GDM1 (cell line): ENCODE data around the gene DDX20.

Experiments
- DNase-seq: peaks from one replicate; lab custom pipeline; 2025; lab: John Stamatoyannopoulos, UW

Gene DDX20

GRCh38 chr1:111750856-111751255 lies 4.8 kb upstream of the DDX20 start:
- DNase-seq, result no peak

- DNase-seq, result no peak
Measured at GRCh38 chr1:111751906-111752575, 3.7 kb upstream of the DDX20 start.

- peak; percentile 43 for DNase-seq
Measured at GRCh38 chr1:111754984-111755330, 744 bp upstream of the DDX20 start.

- DNase-seq, result no peak
Measured at GRCh38 chr1:111756124-111756513, 418 bp downstream of the DDX20 start.

GRCh38 chr1:111758373-111758772 lies 2.7 kb downstream of the DDX20 start:
- DNase-seq, result no peak

- DNase-seq, result no peak
Measured at GRCh38 chr1:111761717-111762116, 6.0 kb downstream of the DDX20 start.

- DNase-seq, result no peak
Measured at GRCh38 chr1:111762332-111762731, 6.6 kb downstream of the DDX20 start.

- no peak for DNase-seq
Measured at GRCh38 chr1:111768023-111768422, 12.3 kb downstream of the DDX20 start.

- no peak for DNase-seq
Measured at GRCh38 chr1:111768625-111769024, 12.9 kb downstream of the DDX20 start.

- peak; percentile 16 for DNase-seq
Measured at GRCh38 chr1:111769517-111770146, 13.9 kb downstream of the DDX20 start.

GRCh38 chr1:111770916-111771315 lies 15.2 kb downstream of the DDX20 start:
- no peak for DNase-seq

GRCh38 chr1:111775966-111776365 lies 20.3 kb downstream of the DDX20 start:
- DNase-seq, result no peak

- no peak for DNase-seq
Measured at GRCh38 chr1:111776391-111776790, 20.7 kb downstream of the DDX20 start.

- DNase-seq, result no peak
Measured at GRCh38 chr1:111776861-111777260, 21.2 kb downstream of the DDX20 start.

GRCh38 chr1:111777301-111777700 lies 21.6 kb downstream of the DDX20 start:
- DNase-seq, result no peak

- DNase-seq, result no peak
Measured at GRCh38 chr1:111778066-111778465, 22.4 kb downstream of the DDX20 start.

GRCh38 chr1:111778541-111779051 lies 22.9 kb downstream of the DDX20 start:
- DNase-seq, result no peak

GRCh38 chr1:111779546-111779945 lies 23.8 kb downstream of the DDX20 start:
- no peak for DNase-seq

- no peak for DNase-seq
Measured at GRCh38 chr1:111784273-111784901, 28.7 kb downstream of the DDX20 start.

GRCh38 chr1:111786669-111787207 lies 31.0 kb downstream of the DDX20 start:
- DNase-seq, result no peak

GRCh38 chr1:111789142-111789541 lies 33.4 kb downstream of the DDX20 start:
- DNase-seq, result no peak

- DNase-seq, result no peak
Measured at GRCh38 chr1:111789666-111790316, 34.1 kb downstream of the DDX20 start.

GRCh38 chr1:111791776-111792175 lies 36.1 kb downstream of the DDX20 start:
- DNase-seq, result no peak
